ENCODE data around the gene TFF3. TPM values are rescaled to one million over a fixed set of nuclear protein-coding genes. Genes with fewer than 3 reads are reported as not detected.

TFF3 gene
- total and polyA plus RNA-seq, 2 of the 4 experiments (the other 2 are of a cell fraction) = not detected

- ChIA-PET CTCF (no interaction called here), POLR2A (ENCODE audit: unreplicated experiment) (no interaction called here)
- Histone ChIP-seq H3K9me1 (ENCODE audit: insufficient read depth, low read length) (no peaks in the 10 kb centered on the region), H2BK15ac (ENCODE audit: low read depth, low read length) (no peak overlapping the region), H3K4me2 (ENCODE audit: low read depth, low read length) (no peak overlapping the region), H3K9ac (ENCODE audit: low read depth, low read length) (no peak overlapping the region), H4K91ac (ENCODE audit: insufficient read depth, low read depth, low read length) (no peak overlapping the region), H3K14ac (replicated peaks; ENCODE audit: low read depth, low read length) (no peak overlapping the region), H4K5ac (ENCODE audit: low read depth, low read length) (no peak overlapping the region), H3K9me3 (ENCODE audit: control insufficient read depth, insufficient read depth, low read length) (no peaks in the 10 kb centered on the region), H3K79me1 (ENCODE audit: low read depth in 1 of 2, low read length in 2 of 2) (no peaks in the 10 kb centered on the region), H3K36me3 (ENCODE audit: control insufficient read depth, insufficient read depth, low read length) (no peaks in the 10 kb centered on the region), H4K8ac (ENCODE audit: low read depth in 2 of 2, low read length in 2 of 2) (no peak overlapping the region), H2BK20ac (ENCODE audit: low read depth, low read length) (no peak overlapping the region), H3K23ac (ENCODE audit: low read depth, low read length) (no peak overlapping the region), H2AK9ac (replicated peaks; ENCODE audit: low read depth, low read length, poor library complexity) (no peak overlapping the region), H3K4me1 (ENCODE audit: control insufficient read depth, insufficient read depth, low read length) (no peaks in the 10 kb centered on the region), H3K27ac (ENCODE audit: insufficient read depth, low read length) (no peak overlapping the region), H2BK120ac (ENCODE audit: low read depth, low read length) (no peak overlapping the region), H4K20me1 (ENCODE audit: insufficient read depth, low read length) (no peaks in the 10 kb centered on the region), H3K4ac (ENCODE audit: low read depth, low read length) (no peak overlapping the region), H3K4me3 (ENCODE audit: insufficient read depth, low read depth, low read length) (no peak overlapping the region), H3K27me3 (ENCODE audit: control insufficient read depth, insufficient read depth, low read length) (peaks cover 22% of the 10 kb centered on the region), H2AK5ac (ENCODE audit: low read depth, low read length) (no peak overlapping the region), H3K18ac (ENCODE audit: low read depth, low read length) (no peak overlapping the region), H2BK5ac (ENCODE audit: low read depth, low read length, poor library complexity, severe bottlenecking) (no peak overlapping the region), H2AFZ (replicated peaks; ENCODE audit: low read length, poor library complexity) (no peak overlapping the region), H3K56ac (ENCODE audit: extremely low read depth, insufficient read depth, low read length) (no peak overlapping the region)
- no peak for TF ChIP-seq ELK1 (IDR thresholded peaks at IDR 0.05; ENCODE audit: borderline replicate concordance, low read depth, low read length)
- TF ChIP-seq RCOR1 (IDR thresholded peaks at IDR 0.05; ENCODE audit: insufficient replicate concordance, low read length) = no peak
- TF ChIP-seq MXI1 (IDR thresholded peaks at IDR 0.05; ENCODE audit: borderline replicate concordance, low read depth, low read length) = no peak
- TF ChIP-seq NFE2L2 (IDR thresholded peaks at IDR 0.05; ENCODE audit: low read depth, low read length) = no peak
- no peak for TF ChIP-seq RAD21 (IDR thresholded peaks at IDR 0.05; ENCODE audit: low read length)
- TF ChIP-seq USF2 (IDR thresholded peaks at IDR 0.05; ENCODE audit: low read depth, low read length) = no peak
- no peak for TF ChIP-seq CEBPB (IDR thresholded peaks at IDR 0.05; ENCODE audit: low read depth, low read length)
- no peak for DNase-seq
- intact Hi-C loops (cut with micrococcal nuclease) = no loop called here
- dilution Hi-C loops (cut with HindIII; ENCODE audit: low sequenced_read_pairs, unreplicated experiment) = no loop called here
- in situ Hi-C loops (cut with MboI; ENCODE audit: low sequenced_read_pairs) = no loop called here
- no CpG with 5 or more reads among the region's 7 CpGs for WGBS, 2 experiments (ENCODE audit: extremely low coverage in 2 of 2, insufficient read length in 1 of 2)
- ATAC-seq (ENCODE audit: low read depth) = no peak
- BruUV-seq (replicated peaks) = no TSS peak
Measured at GRCh38 chr21:42361286-42361685, 46.1 kb upstream of the TFF3 start.
